GM12878 (cell line): ENCODE measurements around the gene TRAIP. TPM values are rescaled to one million over a fixed set of nuclear protein-coding genes. Genes with fewer than 3 reads are reported as not detected.

Source experiments
- EED ChIP-seq: sonication (generic); IDR thresholded peaks from 2 replicates; pipeline ENCODE4 v1.6.1; 2016; ENCODE audit warnings: antibody characterized with exemption, low read depth
- FOXM1 ChIP-seq: IDR thresholded peaks from 2 replicates; pipeline ENCODE4 v1.6.1; 2012; ENCODE audit warnings: low read depth, mild to moderate bottlenecking, inconsistent platforms, low read length, moderate library complexity
- KAT2A ChIP-seq: conservative IDR thresholded peaks from 2 replicates; pipeline ENCODE4 v1.6.1; 2011; ENCODE audit warnings: low read depth, low read length; ENCODE audit not compliant: control insufficient read depth
- MYB ChIP-seq: fragments of 150-350 bp; IDR thresholded peaks from 2 replicates; pipeline ENCODE4 v1.6.1; 2014; ENCODE audit warnings: mild to moderate bottlenecking, low read depth, low read length, borderline replicate concordance
- NFIC ChIP-seq: IDR thresholded peaks from 2 replicates; pipeline ENCODE4 v1.6.1; 2012; ENCODE audit warnings: low read depth, mild to moderate bottlenecking, inconsistent platforms, low read length, moderate library complexity
- NRF1 ChIP-seq: conservative IDR thresholded peaks from 2 replicates; pipeline ENCODE4 v1.6.1; 2011; ENCODE audit warnings: mild to moderate bottlenecking, low read depth, low read length, improper control_type of control experiment
- POLR2A ChIP-seq: IDR thresholded peaks from 2 replicates; pipeline ENCODE4 v1.6.1; 2011; ENCODE audit warnings: low read depth, mild to moderate bottlenecking, low read length
- POLR2AphosphoS5 ChIP-seq: IDR thresholded peaks from 2 replicates; pipeline ENCODE4 v1.6.1; 2011; ENCODE audit warnings: mild to moderate bottlenecking, low read length, inconsistent platforms
- RAD21 ChIP-seq: IDR thresholded peaks from 2 replicates; pipeline ENCODE4 v1.6.1; 2011; ENCODE audit warnings: mild to moderate bottlenecking, low read depth, low read length, moderate library complexity; ENCODE audit not compliant: insufficient read depth
- RELB ChIP-seq: fragments of 450-650 bp; IDR thresholded peaks from 2 replicates; pipeline ENCODE4 v1.6.1; 2017; ENCODE audit warnings: low read depth, mild to moderate bottlenecking, moderate library complexity
- SRF ChIP-seq, 2 experiments: IDR thresholded peaks; 2 replicates each; pipeline ENCODE4 v1.6.1; 2011; ENCODE audit warnings: low read depth in 2 of 2, low read length in 2 of 2, mild to moderate bottlenecking in 1 of 2, moderate library complexity in 1 of 2
- STAT1 ChIP-seq: fragments of 450-650 bp; conservative IDR thresholded peaks from 2 replicates; pipeline ENCODE4 v1.6.1; 2014; ENCODE audit warnings: antibody characterized with exemption, mild to moderate bottlenecking
- polyA plus RNA-seq, 11 experiments: library from polyadenylated mRNA; depleted of rRNA in 4 of 11; unstranded in 6 of 11; stranded (reverse) in 5 of 11; fragments of >200 nt; fragmentation: Nextera tagmentation in 4 of 11; fragmentation: Illumina TruSeq in 1 of 11; extraction: Ambion mirVana in 4 of 11; extraction: Trizol in 1 of 11; gene quantifications; 1 replicate in 1 of 11; 2 replicates in 10 of 11; pipeline versions ENCODE4 v1.2.1 to v1.2.3, GENCODE V29; 2011 to 2016; ENCODE audit warnings: inconsistent platforms in 2 of 11, missing spikeins in 2 of 11, low read depth in 1 of 11
- total RNA-seq, 4 experiments: library from RNA; depleted of rRNA in 3 of 4; stranded (reverse); fragments of >200 nt in 3 of 4; fragmentation: Illumina TruSeq in 1 of 4; extraction: Trizol in 1 of 4; gene quantifications; 2 replicates each; pipeline versions ENCODE4 v1.2.1 to v1.2.3, GENCODE V29; 2013 to 2021
- TF ChIP-seq, protein P1 (sequence below): IDR thresholded peaks from 2 replicates; pipeline ENCODE4 v1.6.1; 2011; ENCODE audit warnings: low read depth, mild to moderate bottlenecking, low read length, moderate library complexity, borderline replicate concordance; ENCODE audit errors: extremely low read depth
- TF ChIP-seq, protein P2 (sequence below): IDR thresholded peaks from 2 replicates; pipeline ENCODE4 v1.6.1; 2011; ENCODE audit warnings: borderline replicate concordance, low read depth, mild to moderate bottlenecking, moderate library complexity, mixed read lengths, low read length; ENCODE audit not compliant: insufficient read depth; ENCODE audit errors: extremely low read length
- TF ChIP-seq, protein P3 (sequence below): fragments of 450-650 bp; IDR thresholded peaks from 2 replicates; pipeline ENCODE4 v1.6.1; 2017; ENCODE audit warnings: mild to moderate bottlenecking, moderate library complexity
- TF ChIP-seq, protein P4 (sequence below): IDR thresholded peaks from 2 replicates; pipeline ENCODE4 v1.6.1; 2012; ENCODE audit warnings: low read length, inconsistent platforms
- TF ChIP-seq, protein P5 (sequence below): fragments of 450-650 bp; formaldehyde crosslinking; IDR thresholded peaks from 2 replicates; pipeline ENCODE4 v1.4.0; 2022; ENCODE audit warnings: mild to moderate bottlenecking, moderate library complexity

The TRAIP gene
- total and polyA plus RNA-seq, 10 of the 15 experiments (the other 5 are each of a cell fraction or from before 2014, with no cell fraction given): 15.9 to 37.0 (median 23.1) TPM

- TF ChIP-seq NFIC (no peak), FOXM1 (no peak), NRF1 (peak; percentile 78), POLR2A (peak; percentile 96), POLR2AphosphoS5 (peak; percentile 90), KAT2A (no peak), MYB (no peak), RELB (no peak), RAD21 (no peak), EED (no peak), STAT1 (no peak), SRF (IDR thresholded peaks at IDR 0.05; ENCODE audit: low read depth in 2 of 2, low read length in 2 of 2) (no peak)
- TF ChIP-seq, protein P1, sequence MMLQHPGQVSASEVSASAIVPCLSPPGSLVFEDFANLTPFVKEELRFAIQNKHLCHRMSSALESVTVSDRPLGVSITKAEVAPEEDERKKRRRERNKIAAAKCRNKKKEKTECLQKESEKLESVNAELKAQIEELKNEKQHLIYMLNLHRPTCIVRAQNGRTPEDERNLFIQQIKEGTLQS: peak; percentile 94
- TF ChIP-seq, protein P2, sequence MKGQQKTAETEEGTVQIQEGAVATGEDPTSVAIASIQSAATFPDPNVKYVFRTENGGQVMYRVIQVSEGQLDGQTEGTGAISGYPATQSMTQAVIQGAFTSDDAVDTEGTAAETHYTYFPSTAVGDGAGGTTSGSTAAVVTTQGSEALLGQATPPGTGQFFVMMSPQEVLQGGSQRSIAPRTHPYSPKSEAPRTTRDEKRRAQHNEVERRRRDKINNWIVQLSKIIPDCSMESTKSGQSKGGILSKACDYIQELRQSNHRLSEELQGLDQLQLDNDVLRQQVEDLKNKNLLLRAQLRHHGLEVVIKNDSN: peak; percentile 99
- TF ChIP-seq, protein P3, sequence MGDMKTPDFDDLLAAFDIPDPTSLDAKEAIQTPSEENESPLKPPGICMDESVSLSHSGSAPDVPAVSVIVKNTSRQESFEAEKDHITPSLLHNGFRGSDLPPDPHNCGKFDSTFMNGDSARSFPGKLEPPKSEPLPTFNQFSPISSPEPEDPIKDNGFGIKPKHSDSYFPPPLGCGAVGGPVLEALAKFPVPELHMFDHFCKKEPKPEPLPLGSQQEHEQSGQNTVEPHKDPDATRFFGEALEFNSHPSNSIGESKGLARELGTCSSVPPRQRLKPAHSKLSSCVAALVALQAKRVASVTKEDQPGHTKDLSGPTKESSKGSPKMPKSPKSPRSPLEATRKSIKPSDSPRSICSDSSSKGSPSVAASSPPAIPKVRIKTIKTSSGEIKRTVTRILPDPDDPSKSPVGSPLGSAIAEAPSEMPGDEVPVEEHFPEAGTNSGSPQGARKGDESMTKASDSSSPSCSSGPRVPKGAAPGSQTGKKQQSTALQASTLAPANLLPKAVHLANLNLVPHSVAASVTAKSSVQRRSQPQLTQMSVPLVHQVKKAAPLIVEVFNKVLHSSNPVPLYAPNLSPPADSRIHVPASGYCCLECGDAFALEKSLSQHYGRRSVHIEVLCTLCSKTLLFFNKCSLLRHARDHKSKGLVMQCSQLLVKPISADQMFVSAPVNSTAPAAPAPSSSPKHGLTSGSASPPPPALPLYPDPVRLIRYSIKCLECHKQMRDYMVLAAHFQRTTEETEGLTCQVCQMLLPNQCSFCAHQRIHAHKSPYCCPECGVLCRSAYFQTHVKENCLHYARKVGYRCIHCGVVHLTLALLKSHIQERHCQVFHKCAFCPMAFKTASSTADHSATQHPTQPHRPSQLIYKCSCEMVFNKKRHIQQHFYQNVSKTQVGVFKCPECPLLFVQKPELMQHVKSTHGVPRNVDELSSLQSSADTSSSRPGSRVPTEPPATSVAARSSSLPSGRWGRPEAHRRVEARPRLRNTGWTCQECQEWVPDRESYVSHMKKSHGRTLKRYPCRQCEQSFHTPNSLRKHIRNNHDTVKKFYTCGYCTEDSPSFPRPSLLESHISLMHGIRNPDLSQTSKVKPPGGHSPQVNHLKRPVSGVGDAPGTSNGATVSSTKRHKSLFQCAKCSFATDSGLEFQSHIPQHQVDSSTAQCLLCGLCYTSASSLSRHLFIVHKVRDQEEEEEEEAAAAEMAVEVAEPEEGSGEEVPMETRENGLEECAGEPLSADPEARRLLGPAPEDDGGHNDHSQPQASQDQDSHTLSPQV: no peak
- TF ChIP-seq, protein P4, sequence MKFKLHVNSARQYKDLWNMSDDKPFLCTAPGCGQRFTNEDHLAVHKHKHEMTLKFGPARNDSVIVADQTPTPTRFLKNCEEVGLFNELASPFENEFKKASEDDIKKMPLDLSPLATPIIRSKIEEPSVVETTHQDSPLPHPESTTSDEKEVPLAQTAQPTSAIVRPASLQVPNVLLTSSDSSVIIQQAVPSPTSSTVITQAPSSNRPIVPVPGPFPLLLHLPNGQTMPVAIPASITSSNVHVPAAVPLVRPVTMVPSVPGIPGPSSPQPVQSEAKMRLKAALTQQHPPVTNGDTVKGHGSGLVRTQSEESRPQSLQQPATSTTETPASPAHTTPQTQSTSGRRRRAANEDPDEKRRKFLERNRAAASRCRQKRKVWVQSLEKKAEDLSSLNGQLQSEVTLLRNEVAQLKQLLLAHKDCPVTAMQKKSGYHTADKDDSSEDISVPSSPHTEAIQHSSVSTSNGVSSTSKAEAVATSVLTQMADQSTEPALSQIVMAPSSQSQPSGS: no peak
- TF ChIP-seq, protein P5, sequence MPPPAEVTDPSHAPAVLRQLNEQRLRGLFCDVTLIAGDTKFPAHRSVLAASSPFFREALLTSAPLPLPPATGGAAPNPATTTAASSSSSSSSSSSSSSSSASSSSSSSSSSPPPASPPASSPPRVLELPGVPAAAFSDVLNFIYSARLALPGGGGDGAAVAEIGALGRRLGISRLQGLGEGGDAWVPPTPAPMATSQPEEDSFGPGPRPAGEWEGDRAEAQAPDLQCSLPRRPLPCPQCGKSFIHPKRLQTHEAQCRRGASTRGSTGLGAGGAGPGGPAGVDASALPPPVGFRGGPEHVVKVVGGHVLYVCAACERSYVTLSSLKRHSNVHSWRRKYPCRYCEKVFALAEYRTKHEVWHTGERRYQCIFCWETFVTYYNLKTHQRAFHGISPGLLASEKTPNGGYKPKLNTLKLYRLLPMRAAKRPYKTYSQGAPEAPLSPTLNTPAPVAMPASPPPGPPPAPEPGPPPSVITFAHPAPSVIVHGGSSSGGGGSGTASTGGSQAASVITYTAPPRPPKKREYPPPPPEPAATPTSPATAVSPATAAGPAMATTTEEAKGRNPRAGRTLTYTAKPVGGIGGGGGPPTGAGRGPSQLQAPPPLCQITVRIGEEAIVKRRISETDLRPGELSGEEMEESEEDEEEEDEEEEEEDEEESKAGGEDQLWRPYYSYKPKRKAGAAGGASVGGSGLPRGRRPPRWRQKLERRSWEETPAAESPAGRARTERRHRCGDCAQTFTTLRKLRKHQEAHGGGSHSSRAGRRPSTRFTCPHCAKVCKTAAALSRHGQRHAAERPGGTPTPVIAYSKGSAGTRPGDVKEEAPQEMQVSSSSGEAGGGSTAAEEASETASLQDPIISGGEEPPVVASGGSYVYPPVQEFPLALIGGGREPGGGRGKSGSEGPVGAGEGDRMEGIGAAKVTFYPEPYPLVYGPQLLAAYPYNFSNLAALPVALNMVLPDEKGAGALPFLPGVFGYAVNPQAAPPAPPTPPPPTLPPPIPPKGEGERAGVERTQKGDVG (CRISPR knock-in tag): 0 out of 2 replicates have a peak, but pooled peaks have one; percentile 9
Observed at GRCh38 chr3:49786357-49787181, 69.8 kb downstream of the TRAIP start, which contains the start of gene IP6K1 (continued).
